A549 (cell line): ENCODE measurements around the gene PADI2.

Experiments
- BHLHE40 ChIP-seq: IDR thresholded peaks from 2 replicates; pipeline ENCODE4 v1.6.1; 2012; ENCODE audit warnings: low read depth, low read length, inconsistent platforms
- CEBPB ChIP-seq, 2 experiments: fragments of >200 bp in 1 of 2; sonication (Bioruptor Twin) in 1 of 2; formaldehyde crosslinking in 1 of 2; IDR thresholded peaks; 2 replicates each; pipeline ENCODE4 v1.6.1; 2012 to 2016
- CTCF ChIP-seq: fragments of >200 bp; sonication (Bioruptor Twin); formaldehyde crosslinking; IDR thresholded peaks from 3 replicates; pipeline ENCODE4 v1.5.1; 2016
- E2F6 ChIP-seq: IDR thresholded peaks from 2 replicates; pipeline ENCODE4 v1.6.1; 2012; ENCODE audit warnings: low read depth, borderline replicate concordance
- ELK1 ChIP-seq: fragments of 150-350 bp; IDR thresholded peaks from 2 replicates; pipeline ENCODE4 v1.6.1; 2014; ENCODE audit warnings: low read depth, mild to moderate bottlenecking, low read length
- HDAC2 ChIP-seq: fragments of 200-600 bp; sonication (generic); IDR thresholded peaks from 2 replicates; pipeline ENCODE4 v1.6.1; 2016
- POLR2A ChIP-seq: IDR thresholded peaks from 2 replicates; pipeline ENCODE4 v1.6.1; 2012; ENCODE audit warnings: mild to moderate bottlenecking, low read length
- REST ChIP-seq: fragments of 200-600 bp; sonication (generic); IDR thresholded peaks from 2 replicates; pipeline ENCODE4 v1.6.1; 2016; ENCODE audit warnings: antibody characterized with exemption, mild to moderate bottlenecking, moderate library complexity
- SMC3 ChIP-seq: fragments of >200 bp; sonication (Bioruptor Twin); formaldehyde crosslinking; IDR thresholded peaks from 3 replicates; pipeline ENCODE4 v1.6.1; 2018; ENCODE audit warnings: inconsistent platforms
- SREBF2 ChIP-seq: fragments of 450-650 bp; IDR thresholded peaks from 2 replicates; pipeline ENCODE4 v1.6.1; 2014; ENCODE audit warnings: mild to moderate bottlenecking, moderate library complexity

- TF ChIP-seq CEBPB (IDR thresholded peaks at IDR 0.05) (no peak), CTCF (peak; percentile 73), POLR2A (no peak), HDAC2 (no peak), E2F6 (no peak), REST (no peak), BHLHE40 (no peak), ELK1 (no peak), SREBF2 (no peak), SMC3 (peak; percentile 72)
Observed at GRCh38 chr1:17045634-17046333, 73.5 kb downstream of the PADI2 start.
